Neural cell (in vitro differentiated cells): ENCODE measurements around the gene MDM4. TPM values are rescaled to one million over a fixed set of nuclear protein-coding genes. Genes with fewer than 3 reads are reported as not detected.

Experiments
- H2AFZ ChIP-seq: fragments of 200-600, 300-800 bp; sonication (generic), shearing (Covaris generic); 2 replicates; pipeline ENCODE4 v1.6.0; 2014; ENCODE audit warnings: low read depth, mild to moderate bottlenecking, antibody characterized with exemption, low read length, moderate library complexity
- H3F3A ChIP-seq: fragments of 200-600 bp; shearing (Covaris generic); 2 replicates; pipeline ENCODE4 v1.6.1; 2016; ENCODE audit warnings: mild to moderate bottlenecking, moderate library complexity, mixed read lengths, antibody characterized with exemption, low read length; ENCODE audit not compliant: insufficient read depth, poor library complexity, severe bottlenecking
- H3K27ac ChIP-seq: fragments of 200-600, 300-800 bp; sonication (generic), shearing (Covaris generic); 2 replicates; pipeline ENCODE4 v1.5.1; 2014; ENCODE audit warnings: mild to moderate bottlenecking, low read length, moderate library complexity
- H3K27me3 ChIP-seq: fragments of 300-800, 200-600 bp; sonication (generic), shearing (Covaris generic); 2 replicates; pipeline ENCODE4 v1.6.0; 2014; ENCODE audit warnings: mild to moderate bottlenecking, low read depth, low read length, moderate library complexity; ENCODE audit not compliant: insufficient read depth
- H3K36me3 ChIP-seq: fragments of 300-800, 200-600 bp; sonication (generic), shearing (Covaris generic); 2 replicates; pipeline ENCODE4 v1.5.1; 2014; ENCODE audit warnings: mild to moderate bottlenecking, antibody characterized with exemption, low read length, moderate library complexity; ENCODE audit not compliant: insufficient read depth
- H3K4me2 ChIP-seq: fragments of 300-800, 200-600 bp; sonication (generic), shearing (Covaris generic); 2 replicates; pipeline ENCODE4 v1.6.0; 2014; ENCODE audit warnings: mild to moderate bottlenecking, low read length
- H3K4me3 ChIP-seq: fragments of 300-800, 200-600 bp; sonication (generic), shearing (Covaris generic); 2 replicates; pipeline ENCODE4 v1.5.1; 2014; ENCODE audit warnings: mild to moderate bottlenecking, low read length, moderate library complexity
- H3K79me2 ChIP-seq: fragments of 200-600 bp; shearing (Covaris generic); replicated peaks from 2 replicates; pipeline ENCODE4 v1.6.0; 2014; ENCODE audit warnings: mild to moderate bottlenecking, low read length, moderate library complexity; ENCODE audit not compliant: insufficient read depth
- H3K9ac ChIP-seq: fragments of 300-800, 200-600 bp; sonication (generic), shearing (Covaris generic); 2 replicates; pipeline ENCODE4 v1.6.1; 2016; ENCODE audit warnings: mild to moderate bottlenecking, low read length, mixed read lengths
- H3K9me2 ChIP-seq: fragments of 200-600 bp; shearing (Covaris generic); 2 replicates; pipeline ENCODE4 v1.6.1; 2016; ENCODE audit warnings: mild to moderate bottlenecking, low read length, mixed read lengths; ENCODE audit not compliant: insufficient read depth
- H3K9me3 ChIP-seq: fragments of 200-600, 300-800 bp; sonication (generic), shearing (Covaris generic); 2 replicates; pipeline ENCODE4 v1.6.1; 2016; ENCODE audit warnings: mild to moderate bottlenecking, mixed run types, low read length, moderate library complexity, mixed read lengths
- H4K20me1 ChIP-seq: fragments of 200-600 bp; shearing (Covaris generic); 2 replicates; pipeline ENCODE4 v1.6.1; 2016; ENCODE audit warnings: mild to moderate bottlenecking, mixed run types; ENCODE audit not compliant: insufficient read depth
- EP300 ChIP-seq: fragments of 450-650 bp; conservative IDR thresholded peaks from 2 replicates; pipeline ENCODE4 v1.6.1; 2014; ENCODE audit warnings: antibody characterized with exemption, mild to moderate bottlenecking, moderate library complexity; ENCODE audit not compliant: poor library complexity, severe bottlenecking
- EZH2 ChIP-seq: fragments of 200-600, 300-800 bp; shearing (Covaris generic), sonication (generic); IDR thresholded peaks from 2 replicates; pipeline ENCODE4 v1.6.1; 2014; ENCODE audit warnings: antibody characterized with exemption, low read length, borderline replicate concordance, mild to moderate bottlenecking; ENCODE audit not compliant: insufficient read depth, poor library complexity, severe bottlenecking
- MXI1 ChIP-seq: fragments of 450-650 bp; conservative IDR thresholded peaks from 2 replicates; pipeline ENCODE4 v1.6.1; 2014; ENCODE audit warnings: antibody characterized with exemption, mild to moderate bottlenecking; ENCODE audit not compliant: poor library complexity, severe bottlenecking
- POLR2AphosphoS5 ChIP-seq: IDR thresholded peaks from 2 replicates; pipeline ENCODE4 v1.6.1; 2012
- RAD21 ChIP-seq: fragments of 450-650 bp; conservative IDR thresholded peaks from 2 replicates; pipeline ENCODE4 v1.6.1; 2014; ENCODE audit warnings: antibody characterized with exemption, mild to moderate bottlenecking, moderate library complexity
- REST ChIP-seq: IDR thresholded peaks from 2 replicates; pipeline ENCODE4 v1.6.1; 2012; ENCODE audit warnings: borderline replicate concordance
- SMC3 ChIP-seq: fragments of 450-650 bp; conservative IDR thresholded peaks from 2 replicates; pipeline ENCODE4 v1.6.1; 2014; ENCODE audit warnings: antibody characterized with exemption, mild to moderate bottlenecking, moderate library complexity; ENCODE audit not compliant: poor library complexity
- TAF1 ChIP-seq: IDR thresholded peaks from 2 replicates; pipeline ENCODE4 v1.6.1; 2012; ENCODE audit warnings: low read depth
- polyA plus RNA-seq: library from polyadenylated mRNA; depleted of rRNA; stranded (reverse); fragments of >200 nt; gene quantifications from 2 replicates; pipeline ENCODE4 v1.2.3, GENCODE V29; 2014
- TF ChIP-seq, protein P1 (sequence below): fragments of 450-650 bp; IDR thresholded peaks from 2 replicates; pipeline ENCODE4 v1.5.1; 2014; ENCODE audit warnings: antibody characterized with exemption, mild to moderate bottlenecking, moderate library complexity; ENCODE audit not compliant: poor library complexity, severe bottlenecking

MDM4 gene
- polyA plus RNA-seq, 1 donor from 2014 or later, result 36.8 TPM

GRCh38 chr1:204562075-204562990 lies 46.1 kb downstream of the MDM4 start:
- no peaks in the 10 kb centered on the region for H3K79me2 ChIP-seq
- TF ChIP-seq MXI1 (no peak), RAD21 (no peak), POLR2AphosphoS5 (no peak), TAF1 (no peak), EP300 (no peak), SMC3 (no peak), REST (no peak), EZH2 (no peak)
- TF ChIP-seq, protein P1, sequence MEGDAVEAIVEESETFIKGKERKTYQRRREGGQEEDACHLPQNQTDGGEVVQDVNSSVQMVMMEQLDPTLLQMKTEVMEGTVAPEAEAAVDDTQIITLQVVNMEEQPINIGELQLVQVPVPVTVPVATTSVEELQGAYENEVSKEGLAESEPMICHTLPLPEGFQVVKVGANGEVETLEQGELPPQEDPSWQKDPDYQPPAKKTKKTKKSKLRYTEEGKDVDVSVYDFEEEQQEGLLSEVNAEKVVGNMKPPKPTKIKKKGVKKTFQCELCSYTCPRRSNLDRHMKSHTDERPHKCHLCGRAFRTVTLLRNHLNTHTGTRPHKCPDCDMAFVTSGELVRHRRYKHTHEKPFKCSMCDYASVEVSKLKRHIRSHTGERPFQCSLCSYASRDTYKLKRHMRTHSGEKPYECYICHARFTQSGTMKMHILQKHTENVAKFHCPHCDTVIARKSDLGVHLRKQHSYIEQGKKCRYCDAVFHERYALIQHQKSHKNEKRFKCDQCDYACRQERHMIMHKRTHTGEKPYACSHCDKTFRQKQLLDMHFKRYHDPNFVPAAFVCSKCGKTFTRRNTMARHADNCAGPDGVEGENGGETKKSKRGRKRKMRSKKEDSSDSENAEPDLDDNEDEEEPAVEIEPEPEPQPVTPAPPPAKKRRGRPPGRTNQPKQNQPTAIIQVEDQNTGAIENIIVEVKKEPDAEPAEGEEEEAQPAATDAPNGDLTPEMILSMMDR, result no peak

GRCh38 chr1:204563307-204563706 lies 47.1 kb downstream of the MDM4 start:
- H3K27ac ChIP-seq, result no peak overlapping the region
- TF ChIP-seq REST, result no peak
- TF ChIP-seq POLR2AphosphoS5, result no peak
- TF ChIP-seq TAF1, result no peak
- TF ChIP-seq, protein P1, result no peak
- TF ChIP-seq RAD21, result no peak
- TF ChIP-seq MXI1, result no peak
- TF ChIP-seq EP300, result no peak
- no peak for TF ChIP-seq SMC3
- TF ChIP-seq EZH2, result no peak
- no peaks in the 10 kb centered on the region for H3K9me2 ChIP-seq
- H3F3A ChIP-seq, result no peaks in the 10 kb centered on the region
- no peaks in the 10 kb centered on the region for H3K9me3 ChIP-seq
- H3K79me2 ChIP-seq, result no peaks in the 10 kb centered on the region
- no peaks in the 10 kb centered on the region for H3K27me3 ChIP-seq
- no peak overlapping the region for H3K4me2 ChIP-seq
- H3K36me3 ChIP-seq, result no peaks in the 10 kb centered on the region
- no peak overlapping the region for H3K9ac ChIP-seq
- no peak overlapping the region for H2AFZ ChIP-seq
- no peaks in the 10 kb centered on the region for H4K20me1 ChIP-seq
- H3K4me3 ChIP-seq, result no peak overlapping the region

More at GRCh38 chr1:204562075-204562990, 46.1 kb downstream of the MDM4 start:
- Histone ChIP-seq H3K27me3 (no peaks in the 10 kb centered on the region), H3K9me2 (no peaks in the 10 kb centered on the region), H4K20me1 (no peaks in the 10 kb centered on the region), H3K27ac (no peak overlapping the region), H2AFZ (no peak overlapping the region), H3K9me3 (no peaks in the 10 kb centered on the region), H3F3A (no peaks in the 10 kb centered on the region), H3K4me3 (no peak overlapping the region), H3K9ac (no peak overlapping the region), H3K4me2 (no peak overlapping the region), H3K36me3 (no peaks in the 10 kb centered on the region)
